Keratinocyte (primary cell): ENCODE results near the gene NIPAL1. TPM values are rescaled to one million over a fixed set of nuclear protein-coding genes. Genes with fewer than 3 reads are reported as not detected.

Experiments
- DNase-seq: peaks from one replicate; pipeline ENCODE4 v3.0.0-alpha.2; 2011; ENCODE audit warnings: low read depth, missing footprints, low spot score
- FAIRE-seq: peaks from 2 replicates; lab custom pipeline; 2011; peaks lifted over from hg19 to GRCh38; lab: Jason Lieb, UNC
- H2AFZ ChIP-seq: 2 replicates; pipeline ENCODE4 v1.6.0; 2012; ENCODE audit warnings: low read length, control low read depth, inconsistent platforms; ENCODE audit not compliant: control insufficient read depth
- H3K27ac ChIP-seq: 2 replicates; pipeline ENCODE4 v1.5.1; 2011; ENCODE audit warnings: low read length; ENCODE audit not compliant: control insufficient read depth, insufficient read depth
- H3K27me3 ChIP-seq: 3 replicates; pipeline ENCODE4 v1.6.0; 2011; ENCODE audit warnings: low read length; ENCODE audit not compliant: control insufficient read depth, insufficient read depth; ENCODE audit errors: extremely low read depth
- H3K36me3 ChIP-seq, 2 experiments: 2 replicates in 1 of 2; 3 replicates in 1 of 2; pipeline ENCODE4 v1.5.1; 2011; ENCODE audit warnings: low read length in 2 of 2, mild to moderate bottlenecking in 1 of 2; ENCODE audit not compliant: control insufficient read depth in 2 of 2, insufficient read depth in 2 of 2; ENCODE audit errors: extremely low read depth in 1 of 2
- H3K4me1 ChIP-seq: 3 replicates; pipeline ENCODE4 v1.5.1; 2011; ENCODE audit warnings: low read length; ENCODE audit not compliant: control insufficient read depth, insufficient read depth; ENCODE audit errors: extremely low read depth
- H3K4me2 ChIP-seq: 3 replicates; pipeline ENCODE4 v1.6.0; 2011; ENCODE audit warnings: low read depth, low read length; ENCODE audit not compliant: control insufficient read depth, insufficient read depth; ENCODE audit errors: extremely low read depth
- H3K4me3 ChIP-seq, 3 experiments: fragments of 200-600 bp in 1 of 3; sonication (generic) in 1 of 3; 2 replicates in 2 of 3; 3 replicates in 1 of 3; pipeline ENCODE4 v1.5.1; 2011 to 2016; ENCODE audit warnings: low read length in 3 of 3, mild to moderate bottlenecking in 3 of 3, control low read depth in 2 of 3, inconsistent platforms in 1 of 3, low read depth in 1 of 3, mixed read lengths in 1 of 3, mixed run types in 1 of 3, moderate library complexity in 1 of 3; ENCODE audit not compliant: control insufficient read depth in 2 of 3, insufficient read depth in 2 of 3; ENCODE audit errors: extremely low read depth in 1 of 3
- H3K79me2 ChIP-seq: 2 replicates; pipeline ENCODE4 v1.6.0; 2012; ENCODE audit warnings: low read length; ENCODE audit not compliant: control insufficient read depth, insufficient read depth
- H3K9ac ChIP-seq: 3 replicates; pipeline ENCODE4 v1.6.0; 2011; ENCODE audit warnings: low read length; ENCODE audit not compliant: control insufficient read depth, insufficient read depth; ENCODE audit errors: extremely low read depth
- H3K9me1 ChIP-seq: 3 replicates; pipeline ENCODE4 v1.6.0; 2011; ENCODE audit warnings: low read length; ENCODE audit not compliant: control insufficient read depth, insufficient read depth; ENCODE audit errors: extremely low read depth
- H3K9me3 ChIP-seq: 2 replicates; pipeline ENCODE4 v1.5.1; 2012; ENCODE audit warnings: low read depth, low read length; ENCODE audit not compliant: control insufficient read depth
- H4K20me1 ChIP-seq: 3 replicates; pipeline ENCODE4 v1.6.0; 2011; ENCODE audit warnings: low read length; ENCODE audit not compliant: control insufficient read depth, insufficient read depth; ENCODE audit errors: extremely low read depth
- EZH2 ChIP-seq: IDR thresholded peaks from one replicate; pipeline ENCODE4 v1.6.1; 2012; ENCODE audit warnings: inconsistent platforms, mild to moderate bottlenecking, low read length, moderate library complexity
- dilution Hi-C: fragments of 300-500 bp; cut with MboI; formaldehyde crosslinking; loops from one replicate; pipeline ENCODE4 v1.7.0; 2020; ENCODE audit warnings: low sequenced_read_pairs; ENCODE audit not compliant: extremely low pct_ligation_motif_present
- polyA plus RNA-seq, 5 experiments: library from polyadenylated mRNA; depleted of rRNA in 3 of 5; stranded (reverse) in 3 of 5; stranded (forward) in 1 of 5; unstranded in 1 of 5; fragments of >200 nt; gene quantifications; 1 replicate in 1 of 5; 2 replicates in 3 of 5; 3 replicates in 1 of 5; pipeline versions ENCODE4 v1.2.1 to v1.2.3, GENCODE V29; 2011 to 2012; ENCODE audit warnings: missing spikeins in 2 of 5, low read depth in 1 of 5, low replicate concordance in 1 of 5
- TF ChIP-seq, protein P1 (sequence below), 3 experiments: IDR thresholded peaks in 1 of 3; conservative IDR thresholded peaks in 1 of 3; optimal IDR thresholded peaks in 1 of 3; 2 replicates in 2 of 3; 3 replicates in 1 of 3; pipeline versions ENCODE3 to v1.5.1; 2011; ENCODE audit warnings: low read length in 3 of 3, mild to moderate bottlenecking in 3 of 3, moderate library complexity in 2 of 3, control low read depth in 1 of 3, inconsistent platforms in 1 of 3; ENCODE audit not compliant: insufficient read depth in 2 of 3; ENCODE audit errors: extremely low read depth in 1 of 3

Gene NIPAL1
- polyA plus RNA-seq, 1 donor (not counting 4 experiments of a cell fraction or from before 2014, with no cell fraction given): 18.9 TPM

DNA sequence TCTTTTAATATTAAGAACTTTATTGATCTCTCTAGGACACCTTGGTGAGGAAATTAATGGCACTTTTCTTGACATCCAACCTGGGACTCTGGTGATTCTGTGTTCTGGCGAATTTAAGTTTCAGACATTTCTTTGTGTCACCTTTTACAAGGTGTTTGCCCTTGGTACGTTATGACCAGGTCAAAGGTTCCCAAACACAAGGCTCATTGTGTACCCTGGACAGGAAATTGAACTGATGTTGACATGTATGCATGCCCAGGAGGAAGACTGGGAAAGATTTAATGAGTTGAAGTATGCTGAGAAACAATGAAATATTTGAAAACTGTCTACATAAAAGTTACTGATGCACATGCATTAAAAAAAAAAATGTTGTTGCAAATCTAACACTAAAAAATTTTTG lies 22.1 kb downstream of the NIPAL1 start:
- TF ChIP-seq EZH2: no peak
- TF ChIP-seq, protein P1, sequence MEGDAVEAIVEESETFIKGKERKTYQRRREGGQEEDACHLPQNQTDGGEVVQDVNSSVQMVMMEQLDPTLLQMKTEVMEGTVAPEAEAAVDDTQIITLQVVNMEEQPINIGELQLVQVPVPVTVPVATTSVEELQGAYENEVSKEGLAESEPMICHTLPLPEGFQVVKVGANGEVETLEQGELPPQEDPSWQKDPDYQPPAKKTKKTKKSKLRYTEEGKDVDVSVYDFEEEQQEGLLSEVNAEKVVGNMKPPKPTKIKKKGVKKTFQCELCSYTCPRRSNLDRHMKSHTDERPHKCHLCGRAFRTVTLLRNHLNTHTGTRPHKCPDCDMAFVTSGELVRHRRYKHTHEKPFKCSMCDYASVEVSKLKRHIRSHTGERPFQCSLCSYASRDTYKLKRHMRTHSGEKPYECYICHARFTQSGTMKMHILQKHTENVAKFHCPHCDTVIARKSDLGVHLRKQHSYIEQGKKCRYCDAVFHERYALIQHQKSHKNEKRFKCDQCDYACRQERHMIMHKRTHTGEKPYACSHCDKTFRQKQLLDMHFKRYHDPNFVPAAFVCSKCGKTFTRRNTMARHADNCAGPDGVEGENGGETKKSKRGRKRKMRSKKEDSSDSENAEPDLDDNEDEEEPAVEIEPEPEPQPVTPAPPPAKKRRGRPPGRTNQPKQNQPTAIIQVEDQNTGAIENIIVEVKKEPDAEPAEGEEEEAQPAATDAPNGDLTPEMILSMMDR (optimal IDR thresholded peaks at IDR 0.05 in 1 of 3, IDR thresholded peaks at IDR 0.05 in 1 of 3, conservative IDR thresholded peaks at IDR 0.05 in 1 of 3; ENCODE audit: extremely low read depth in 1 of 3, insufficient read depth in 2 of 3, low read length in 3 of 3): no peak
- no peaks in the 10 kb centered on the region for H3K27me3 ChIP-seq
- dilution Hi-C loops: no loop called here
- no peaks in the 10 kb centered on the region for H3K4me1 ChIP-seq
- DNase-seq: no peak
- H4K20me1 ChIP-seq: no peaks in the 10 kb centered on the region
- no peak overlapping the region for H3K27ac ChIP-seq
- no peaks in the 10 kb centered on the region for H3K9me1 ChIP-seq
- H3K4me3 ChIP-seq: no peak overlapping the region
- FAIRE-seq: peak; percentile 34
- H3K79me2 ChIP-seq: no peaks in the 10 kb centered on the region
- H2AFZ ChIP-seq: no peak overlapping the region
- H3K36me3 ChIP-seq: peaks cover 3 to 7% of the 10 kb centered on the region in 2 experiments
- H3K4me2 ChIP-seq: no peak overlapping the region
- H3K9me3 ChIP-seq: no peaks in the 10 kb centered on the region
- H3K9ac ChIP-seq: no peak overlapping the region

DNA sequence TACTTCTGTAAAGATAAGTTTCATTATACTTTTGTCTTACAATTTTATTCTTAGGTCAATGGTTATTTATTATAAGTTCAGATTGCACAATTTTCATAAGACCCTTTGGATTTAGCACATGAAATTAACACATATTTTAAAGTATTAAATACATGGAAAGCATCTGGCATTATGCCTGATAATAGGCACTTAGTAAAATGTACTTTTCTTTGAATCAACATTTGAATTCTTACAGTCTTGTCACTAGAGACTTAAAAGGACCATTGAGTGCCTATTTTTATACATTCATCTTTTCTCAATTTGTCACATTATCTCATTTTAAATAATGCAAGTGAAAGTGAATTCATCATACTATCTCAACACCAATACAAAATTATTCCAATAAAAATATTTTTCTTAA lies 23.0 kb downstream of the NIPAL1 start:
- H3K9me1 ChIP-seq: no peaks in the 10 kb centered on the region
- peaks cover 2 to 4% of the 10 kb centered on the region in 2 experiments for H3K36me3 ChIP-seq
- DNase-seq (no peak), FAIRE-seq (no peak)
- dilution Hi-C loops: no loop called here
- no peaks in the 10 kb centered on the region for H4K20me1 ChIP-seq
- no peak overlapping the region for H3K9ac ChIP-seq
- H2AFZ ChIP-seq: no peak overlapping the region
- TF ChIP-seq, protein P1 (optimal IDR thresholded peaks at IDR 0.05 in 1 of 3, IDR thresholded peaks at IDR 0.05 in 1 of 3, conservative IDR thresholded peaks at IDR 0.05 in 1 of 3; ENCODE audit: extremely low read depth in 1 of 3, insufficient read depth in 2 of 3, low read length in 3 of 3): no peak
- TF ChIP-seq EZH2: no peak
- no peaks in the 10 kb centered on the region for H3K9me3 ChIP-seq
- no peak overlapping the region for H3K27ac ChIP-seq
- H3K4me1 ChIP-seq: no peaks in the 10 kb centered on the region
- no peaks in the 10 kb centered on the region for H3K79me2 ChIP-seq
- H3K4me2 ChIP-seq: no peak overlapping the region
- no peaks in the 10 kb centered on the region for H3K27me3 ChIP-seq
- H3K4me3 ChIP-seq: no peak overlapping the region
